HFFc6 (cell line): ENCODE data around the gene SYT6. TPM values are rescaled to one million over a fixed set of nuclear protein-coding genes. Genes with fewer than 3 reads are reported as not detected.

Experiments
- DNase-seq: peaks from one replicate; pipeline ENCODE4 v3.0.0-alpha.2; 2018
- H3K27ac Mint-ChIP-seq: 2 replicates; pipeline ENCODE4 v1.8.0; 2020; ENCODE audit warnings: mild to moderate bottlenecking, mixed read lengths
- H3K27me3 Mint-ChIP-seq: 2 replicates; pipeline ENCODE4 v1.8.0; 2021; ENCODE audit warnings: mild to moderate bottlenecking, moderate library complexity, mixed read lengths; ENCODE audit not compliant: insufficient read depth
- H3K36me3 Mint-ChIP-seq: 2 replicates; pipeline ENCODE4 v1.8.0; 2021; ENCODE audit warnings: low read depth, mixed read lengths
- H3K4me1 Mint-ChIP-seq: 2 replicates; pipeline ENCODE4 v1.8.0; 2020; ENCODE audit warnings: low read depth, mixed read lengths
- H3K4me3 Mint-ChIP-seq: 2 replicates; pipeline ENCODE4 v1.8.0; 2020; ENCODE audit warnings: mild to moderate bottlenecking, moderate library complexity, mixed read lengths
- H3K9me3 Mint-ChIP-seq: 2 replicates; pipeline ENCODE4 v1.8.0; 2020; ENCODE audit warnings: mild to moderate bottlenecking, mixed read lengths
- CTCF ChIP-seq: fragments of 200-600 bp; sonication (generic); IDR thresholded peaks from 2 replicates; pipeline ENCODE4 v1.5.0; 2021; ENCODE audit warnings: antibody characterized with exemption, mild to moderate bottlenecking
- total RNA-seq, 6 experiments: library from RNA; stranded (reverse); fragmentation: NEBNext Ultra II Directional; extraction: Animal tissue kit (Norgen Biotek cat#: 25700); gene quantifications; 2 replicates in 1 of 6; 3 replicates in 5 of 6; pipeline ENCODE4 v1.2.3, GENCODE V29; 2021

The SYT6 gene
- total RNA-seq, 6 experiments from 2014 or later: not detected

- H3K9me3 Mint-ChIP-seq: no peaks in the 10 kb centered on the region
- no peak for DNase-seq
- H3K27ac Mint-ChIP-seq: no peak overlapping the region
- peaks cover 16% of the 10 kb centered on the region for H3K4me1 Mint-ChIP-seq
- no peaks in the 10 kb centered on the region for H3K36me3 Mint-ChIP-seq
- no peak overlapping the region for H3K4me3 Mint-ChIP-seq
- TF ChIP-seq CTCF: no peak
- peaks cover 34% of the 10 kb centered on the region for H3K27me3 Mint-ChIP-seq
These were observed 17.9 kb downstream of the SYT6 start for GRCh38 chr1:114135786-114136185.

GRCh38 chr1:114134518-114134917, 19.2 kb downstream of the SYT6 start:
- TF ChIP-seq CTCF: no peak
- Mint-ChIP-seq H3K27me3 (peaks cover 26% of the 10 kb centered on the region), H3K4me1 (peaks cover 19% of the 10 kb centered on the region), H3K9me3 (no peaks in the 10 kb centered on the region), H3K27ac (no peak overlapping the region), H3K4me3 (no peak overlapping the region), H3K36me3 (no peaks in the 10 kb centered on the region)
- peak; percentile 24 for DNase-seq

- Mint-ChIP-seq H3K9me3 (no peaks in the 10 kb centered on the region), H3K27ac (no peak overlapping the region), H3K27me3 (peaks cover 23% of the 10 kb centered on the region), H3K4me3 (no peak overlapping the region), H3K36me3 (no peaks in the 10 kb centered on the region), H3K4me1 (peaks cover 24% of the 10 kb centered on the region)
- TF ChIP-seq CTCF: no peak
- DNase-seq: no peak
These were observed 20.5 kb downstream of the SYT6 start for GRCh38 chr1:114133129-114133528.

- Mint-ChIP-seq H3K27ac (no peak overlapping the region), H3K27me3 (peaks cover 20% of the 10 kb centered on the region), H3K4me1 (peaks cover 24% of the 10 kb centered on the region), H3K9me3 (no peaks in the 10 kb centered on the region), H3K4me3 (no peak overlapping the region), H3K36me3 (no peaks in the 10 kb centered on the region)
- peak; percentile 46 for DNase-seq
- peak; percentile 68 for TF ChIP-seq CTCF
These were observed 22.0 kb downstream of the SYT6 start for GRCh38 chr1:114131526-114132220.

GRCh38 chr1:114130846-114131525, 22.7 kb downstream of the SYT6 start:
- peaks cover 24% of the 10 kb centered on the region for H3K4me1 Mint-ChIP-seq
- TF ChIP-seq CTCF: no peak
- H3K9me3 Mint-ChIP-seq: no peaks in the 10 kb centered on the region
- H3K4me3 Mint-ChIP-seq: no peak overlapping the region
- DNase-seq: no peak
- peaks cover 27% of the 10 kb centered on the region for H3K27me3 Mint-ChIP-seq
- no peak overlapping the region for H3K27ac Mint-ChIP-seq
- H3K36me3 Mint-ChIP-seq: no peaks in the 10 kb centered on the region
